Testis (tissue), 3 donors: ENCODE measurements around the gene C20orf202. TPM values are rescaled to one million over a fixed set of nuclear protein-coding genes. Genes with fewer than 3 reads are reported as not detected.

Source experiments
- DNase-seq: peaks from one replicate; pipeline ENCODE4 v3.0.0-alpha.2; 2019
- H3K27ac ChIP-seq, 2 donors: fragments of 200-600 bp; sonication (generic); one replicate each; pipeline ENCODE4 v1.5.1; 2019
- H3K27me3 ChIP-seq: fragments of 200-600 bp; sonication (generic); one replicate; pipeline ENCODE4 v1.5.1; 2019
- H3K36me3 ChIP-seq: fragments of 200-600 bp; sonication (generic); one replicate; pipeline ENCODE4 v1.5.1; 2017; ENCODE audit warnings: low read depth; ENCODE audit errors: missing control alignments
- H3K4me1 ChIP-seq: fragments of 200-600 bp; sonication (generic); one replicate; pipeline ENCODE4 v1.5.1; 2019
- H3K4me3 ChIP-seq, 2 donors: fragments of 200-600 bp; sonication (generic); one replicate each; pipeline ENCODE4 v1.5.1; 2017 to 2019
- H3K9me3 ChIP-seq: fragments of 200-600 bp; sonication (generic); one replicate; pipeline ENCODE4 v1.5.1; 2017
- CTCF ChIP-seq, 3 experiments: fragments of 450-650 bp in 2 of 3; fragments of 200-600 bp in 1 of 3; sonication (generic) in 1 of 3; IDR thresholded peaks; one replicate each; pipeline ENCODE4 v1.5.1; 2016 to 2019; ENCODE audit warnings: antibody characterized with exemption in 3 of 3, mild to moderate bottlenecking in 2 of 3, moderate library complexity in 1 of 3
- POLR2A ChIP-seq: fragments of 450-650 bp; IDR thresholded peaks from one replicate; pipeline ENCODE4 v1.6.1; 2017; ENCODE audit warnings: antibody characterized with exemption, mild to moderate bottlenecking, moderate library complexity
- WGBS, 2 donors: methylation state at CpG; one replicate each; pipeline ENCODE4 v1.1.5; 2018; 5-methylcytosine and 5-hydroxymethylcytosine counted together
- intact Hi-C: fragments of 100-400 bp; cut with DNase I; formaldehyde crosslinking; loops from one replicate; pipeline ENCODE4 v1.15.1; 2023; ENCODE audit warnings: low total_unique reads
- polyA plus RNA-seq: library from polyadenylated mRNA; stranded (reverse); fragments of 350-450 nt; fragmentation: Illumina TruSeq; extraction: RNeasy Lipid Tissue Mini Kit (QIAGEN cat#74804); gene quantifications from one replicate; pipeline ENCODE4 v1.2.3, GENCODE V29; 2014; ENCODE audit warnings: low read depth, low replicate concordance; ENCODE audit not compliant: insufficient read depth
- total RNA-seq, 2 donors: library from RNA; depleted of rRNA; stranded (reverse); fragments of >200 nt; gene quantifications; one replicate each; pipeline ENCODE4 v1.2.3, GENCODE V29; 2016

C20orf202 gene
- total and polyA plus RNA-seq, 3 donors from 2014 or later = 0.84 to 1.7 (median 1.1) TPM

- Histone ChIP-seq H3K27ac (no peak overlapping the region), H3K4me3 (no peak overlapping the region), H3K36me3 (no peaks in the 10 kb centered on the region), H3K4me1 (no peaks in the 10 kb centered on the region), H3K9me3 (no peaks in the 10 kb centered on the region), H3K27me3 (no peaks in the 10 kb centered on the region)
- TF ChIP-seq POLR2A (no peak), CTCF (IDR thresholded peaks at IDR 0.05) (no peak)
- WGBS, 2 donors = 95 to 98% methylated on average over 7 to 12 of the region's 12 CpGs
- no peak for DNase-seq
- intact Hi-C loops = no loop called here
Observed at GRCh38 chr20:1160991-1161390, 42.3 kb upstream of the C20orf202 start.

- no peaks in the 10 kb centered on the region for H3K4me1 ChIP-seq
- DNase-seq = no peak
- no peaks in the 10 kb centered on the region for H3K9me3 ChIP-seq
- WGBS, 2 donors = 93 to 98% methylated on average over 4 to 6 of the region's 6 CpGs
- intact Hi-C loops = no loop called here
- TF ChIP-seq POLR2A (no peak), CTCF (IDR thresholded peaks at IDR 0.05) (no peak)
- H3K27ac ChIP-seq = no peak overlapping the region
- H3K36me3 ChIP-seq = no peaks in the 10 kb centered on the region
- no peak overlapping the region for H3K4me3 ChIP-seq
- H3K27me3 ChIP-seq = no peaks in the 10 kb centered on the region
Observed at GRCh38 chr20:1163105-1163504, 40.1 kb upstream of the C20orf202 start.

- TF ChIP-seq CTCF (IDR thresholded peaks at IDR 0.05) = no peak
- no peak for TF ChIP-seq POLR2A
- H3K4me3 ChIP-seq = no peak overlapping the region
- 70 to 83% methylated on average over 2 of the region's 2 CpGs for whole genome bisulfite sequencing, 2 donors
- H3K27ac ChIP-seq = no peak overlapping the region
- H3K27me3 ChIP-seq = no peaks in the 10 kb centered on the region
- H3K4me1 ChIP-seq = no peaks in the 10 kb centered on the region
- DNase-seq = no peak
- H3K9me3 ChIP-seq = no peaks in the 10 kb centered on the region
- H3K36me3 ChIP-seq = no peaks in the 10 kb centered on the region
- intact Hi-C loops = no loop called here
Observed at GRCh38 chr20:1163653-1164052, 39.6 kb upstream of the C20orf202 start.

GRCh38 chr20:1164871-1165270 is 38.4 kb upstream of the C20orf202 start:
- intact Hi-C loops = no loop called here
- Histone ChIP-seq H3K9me3 (no peaks in the 10 kb centered on the region), H3K4me1 (no peaks in the 10 kb centered on the region), H3K27ac (no peak overlapping the region), H3K36me3 (no peaks in the 10 kb centered on the region), H3K4me3 (no peak overlapping the region), H3K27me3 (no peaks in the 10 kb centered on the region)
- 91 to 95% methylated on average over 7 of the region's 7 CpGs for WGBS, 2 donors
- TF ChIP-seq POLR2A (no peak), CTCF (IDR thresholded peaks at IDR 0.05) (no peak)
- DNase-seq = no peak

GRCh38 chr20:1165521-1165920 is 37.7 kb upstream of the C20orf202 start:
- Histone ChIP-seq H3K4me1 (no peaks in the 10 kb centered on the region), H3K27ac (no peak overlapping the region), H3K36me3 (no peaks in the 10 kb centered on the region), H3K27me3 (no peaks in the 10 kb centered on the region), H3K9me3 (no peaks in the 10 kb centered on the region), H3K4me3 (no peak overlapping the region)
- intact Hi-C loops = no loop called here
- no peak for DNase-seq
- no peak for TF ChIP-seq CTCF (IDR thresholded peaks at IDR 0.05)
- TF ChIP-seq POLR2A = no peak
- WGBS, 2 donors = 91 to 94% methylated on average over 1 of the region's 1 CpG
